B cell (primary cell): ENCODE data around the gene ATP4B.

Experiments used
- EZH2 ChIP-seq: IDR thresholded peaks from 2 replicates; pipeline ENCODE4 v1.6.1; 2012; ENCODE audit warnings: borderline replicate concordance, low read depth, mild to moderate bottlenecking, moderate library complexity, low read length; ENCODE audit not compliant: insufficient read depth, poor library complexity, severe bottlenecking
- TF ChIP-seq, protein P1 (sequence below): fragments of 200-600 bp; IDR thresholded peaks from one replicate; pipeline ENCODE4 v1.8.0; 2022; ENCODE audit warnings: antibody characterized with exemption, mild to moderate bottlenecking

DNA sequence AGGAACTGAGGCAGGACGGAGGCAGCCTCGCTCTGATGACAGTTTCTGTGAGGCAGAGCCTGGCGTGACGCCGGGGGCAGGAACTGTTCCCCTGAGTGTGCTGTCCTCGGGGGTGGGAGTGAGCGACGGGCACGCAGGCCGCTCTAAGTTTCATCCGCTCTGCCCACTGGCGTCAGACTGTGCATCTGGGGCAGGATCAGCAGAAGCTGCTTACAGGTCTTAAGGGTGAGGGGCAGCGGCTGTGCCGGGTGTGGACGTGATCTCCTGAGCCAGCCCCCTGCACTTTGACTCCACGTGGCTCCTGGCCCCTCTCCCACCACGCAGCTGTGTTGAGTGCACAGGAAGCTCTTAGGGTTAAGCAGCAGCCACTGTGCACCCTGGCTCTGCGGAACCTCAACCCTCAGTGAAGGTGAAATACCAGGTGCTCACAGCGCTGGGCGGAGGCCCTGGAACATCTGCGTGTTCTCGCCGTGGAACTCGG lies 10.5 kb upstream of the ATP4B start:
- TF ChIP-seq, protein P1, sequence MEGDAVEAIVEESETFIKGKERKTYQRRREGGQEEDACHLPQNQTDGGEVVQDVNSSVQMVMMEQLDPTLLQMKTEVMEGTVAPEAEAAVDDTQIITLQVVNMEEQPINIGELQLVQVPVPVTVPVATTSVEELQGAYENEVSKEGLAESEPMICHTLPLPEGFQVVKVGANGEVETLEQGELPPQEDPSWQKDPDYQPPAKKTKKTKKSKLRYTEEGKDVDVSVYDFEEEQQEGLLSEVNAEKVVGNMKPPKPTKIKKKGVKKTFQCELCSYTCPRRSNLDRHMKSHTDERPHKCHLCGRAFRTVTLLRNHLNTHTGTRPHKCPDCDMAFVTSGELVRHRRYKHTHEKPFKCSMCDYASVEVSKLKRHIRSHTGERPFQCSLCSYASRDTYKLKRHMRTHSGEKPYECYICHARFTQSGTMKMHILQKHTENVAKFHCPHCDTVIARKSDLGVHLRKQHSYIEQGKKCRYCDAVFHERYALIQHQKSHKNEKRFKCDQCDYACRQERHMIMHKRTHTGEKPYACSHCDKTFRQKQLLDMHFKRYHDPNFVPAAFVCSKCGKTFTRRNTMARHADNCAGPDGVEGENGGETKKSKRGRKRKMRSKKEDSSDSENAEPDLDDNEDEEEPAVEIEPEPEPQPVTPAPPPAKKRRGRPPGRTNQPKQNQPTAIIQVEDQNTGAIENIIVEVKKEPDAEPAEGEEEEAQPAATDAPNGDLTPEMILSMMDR: no peak
- TF ChIP-seq EZH2: no peak
